Activated CD4-positive, alpha-beta T cell treated with anti-CD3 and anti-CD28 coated beads, Interleukin-2, amount 10 ng/mL, durations not matched to agents 7 days and 5 days (primary cell): ENCODE results near the gene DDA1. TPM values are rescaled to one million over a fixed set of nuclear protein-coding genes. Genes with fewer than 3 reads are reported as not detected.

ENCODE experiments used
- CTCF ChIA-PET: fragments of 350-600 bp; sonication (Branson Sonifier 250); formaldehyde crosslinking; loops from one replicate; lab custom pipeline; 2021; ENCODE audit warnings: antibody characterized with exemption; lab: Charles Lee
- POLR2A ChIA-PET: fragments of 350-600 bp; sonication (Branson Sonifier 250); formaldehyde crosslinking; loops from one replicate; lab custom pipeline; 2021; ENCODE audit warnings: antibody characterized with exemption; lab: Charles Lee
- DNase-seq: peaks from one replicate; pipeline ENCODE4 v3.0.0-alpha.2; 2020
- H3K27ac Mint-ChIP-seq: one replicate; pipeline ENCODE4 v1.8.0; 2021; ENCODE audit warnings: mild to moderate bottlenecking, moderate library complexity, mixed read lengths
- H3K27me3 Mint-ChIP-seq: one replicate; pipeline ENCODE4 v1.8.0; 2021; ENCODE audit warnings: mixed read lengths
- H3K36me3 Mint-ChIP-seq: one replicate; pipeline ENCODE4 v1.8.0; 2021; ENCODE audit warnings: low read depth, mixed read lengths
- H3K4me1 Mint-ChIP-seq: one replicate; pipeline ENCODE4 v1.8.0; 2021; ENCODE audit warnings: mixed read lengths
- H3K4me3 Mint-ChIP-seq: one replicate; pipeline ENCODE4 v1.8.0; 2021; ENCODE audit warnings: mild to moderate bottlenecking, moderate library complexity, mixed read lengths
- H3K9me3 Mint-ChIP-seq: one replicate; pipeline ENCODE4 v1.8.0; 2021; ENCODE audit warnings: mixed read lengths
- total RNA-seq, 2 experiments: library from RNA; stranded (reverse); gene quantifications; one replicate each; pipeline ENCODE4 v1.2.3, GENCODE V29; 2021

DDA1 gene
- total RNA-seq, 2 experiments from 2014 or later: 39.5 to 45.3 TPM

DNA sequence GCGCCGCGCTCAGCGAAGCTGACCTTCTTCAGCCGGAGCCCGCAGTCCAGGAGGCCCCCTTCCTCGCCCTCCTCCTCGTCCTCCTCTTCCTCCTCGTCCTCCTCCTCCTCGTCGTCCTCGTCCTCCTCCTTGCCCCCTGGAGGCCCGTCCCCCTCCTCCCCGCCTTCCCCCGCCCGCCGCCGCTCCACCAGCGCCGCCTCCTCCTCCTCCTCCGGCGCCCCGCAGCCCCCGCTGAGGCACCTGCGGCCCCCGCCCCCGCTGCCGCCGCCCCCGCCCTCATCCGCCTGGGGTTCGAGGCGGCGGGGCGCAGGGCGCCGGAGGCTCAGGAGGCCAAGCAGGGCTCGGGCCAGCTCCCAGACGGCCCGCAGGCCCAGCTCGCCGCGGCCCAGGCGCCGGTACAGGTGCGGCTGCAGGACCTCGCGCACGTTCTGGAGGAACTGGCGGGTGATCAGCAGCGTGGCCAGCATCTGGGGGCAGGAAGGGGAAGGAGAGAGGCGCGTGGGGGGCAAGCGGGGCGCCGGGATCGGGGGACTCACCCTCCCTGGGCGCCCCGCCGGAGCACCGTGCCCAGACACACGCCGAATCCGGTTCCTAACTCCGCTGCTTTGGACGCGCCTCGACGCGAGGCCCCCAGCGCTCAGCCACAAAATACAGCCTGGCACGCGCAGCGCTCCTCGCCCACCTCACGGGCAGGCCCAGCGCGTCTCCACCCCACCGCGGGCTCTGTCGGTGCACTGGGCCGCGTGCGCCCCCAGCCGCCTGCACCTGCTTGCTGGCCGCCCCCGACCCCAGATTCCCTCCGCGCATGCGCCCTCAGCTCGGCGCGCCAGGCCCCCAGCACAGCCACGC lies 19.4 kb downstream of the DDA1 start:
- Mint-ChIP-seq H3K36me3 (peaks cover 13% of the 10 kb centered on the region), H3K27me3 (peaks cover 13% of the 10 kb centered on the region), H3K9me3 (no peaks in the 10 kb centered on the region), H3K4me3 (peak overlapping the region; percentile 45), H3K27ac (no peak overlapping the region), H3K4me1 (peaks cover 23% of the 10 kb centered on the region)
- no peak for DNase-seq
- POLR2A ChIA-PET: no interaction called here
- CTCF ChIA-PET: interaction anchor here (1.0 to 2.7 kb wide), 2 partner anchors 11 to 23 kb away, joined by 3 to 7 read pairs; partner anchors contain the start of gene MRPL34

DNA sequence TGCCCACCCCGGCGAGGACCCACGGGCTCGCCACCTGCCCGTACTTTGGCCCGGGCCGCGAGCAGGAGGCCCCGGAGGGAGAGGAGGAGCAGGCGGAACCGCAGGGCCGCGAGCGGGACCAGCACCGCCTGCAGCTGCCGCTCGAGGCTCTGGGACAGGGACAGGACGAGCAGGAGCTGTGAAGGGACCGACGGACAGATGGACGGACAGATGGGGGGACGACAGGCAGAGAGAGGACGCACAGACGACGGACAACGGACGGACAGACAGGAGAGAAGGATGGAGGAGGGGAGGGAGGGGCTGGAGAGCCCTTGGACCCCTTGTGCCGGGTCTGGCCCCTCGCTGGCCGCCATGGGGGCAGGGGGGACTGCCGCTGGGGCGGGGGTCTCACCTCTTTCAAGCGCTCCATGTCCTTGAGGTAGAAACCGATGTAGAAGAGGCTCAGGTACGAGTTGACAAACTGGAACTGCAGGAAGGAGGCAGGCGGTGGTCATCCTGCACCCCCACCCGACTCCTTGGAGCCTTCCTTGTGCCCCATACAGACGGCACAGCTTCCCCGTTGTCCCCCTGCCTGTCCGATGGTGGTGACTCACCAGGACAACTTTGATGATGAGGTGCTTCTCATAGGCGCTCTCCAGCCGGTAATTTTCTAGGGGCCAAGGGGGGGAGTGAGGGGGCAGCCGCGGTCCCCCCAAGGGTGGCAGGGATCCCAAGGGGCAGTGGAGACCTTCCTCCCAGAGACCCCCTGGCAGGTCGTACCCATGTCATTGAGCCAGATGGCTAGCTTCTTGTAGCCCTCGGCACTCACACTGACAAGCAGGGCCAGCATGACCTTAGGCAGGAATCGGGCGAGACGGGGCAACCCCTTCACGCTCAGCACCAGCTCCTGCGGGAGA lies 20.3 kb downstream of the DDA1 start:
- ChIA-PET POLR2A (no interaction called here), CTCF (interaction anchor here (0.6 to 1.9 kb wide), 6 partner anchors 10 to 190 kb away, joined by 3 to 4 read pairs (median 3); partner anchors contain the start of genes DDA1 and MRPL34)
- H3K4me3 Mint-ChIP-seq: peak overlapping the region; percentile 30
- DNase-seq: no peak
- H3K4me1 Mint-ChIP-seq: peaks cover 26% of the 10 kb centered on the region
- H3K27ac Mint-ChIP-seq: no peak overlapping the region
- peaks cover 13% of the 10 kb centered on the region for H3K27me3 Mint-ChIP-seq
- H3K36me3 Mint-ChIP-seq: peaks cover 16% of the 10 kb centered on the region
- H3K9me3 Mint-ChIP-seq: no peaks in the 10 kb centered on the region

DNA sequence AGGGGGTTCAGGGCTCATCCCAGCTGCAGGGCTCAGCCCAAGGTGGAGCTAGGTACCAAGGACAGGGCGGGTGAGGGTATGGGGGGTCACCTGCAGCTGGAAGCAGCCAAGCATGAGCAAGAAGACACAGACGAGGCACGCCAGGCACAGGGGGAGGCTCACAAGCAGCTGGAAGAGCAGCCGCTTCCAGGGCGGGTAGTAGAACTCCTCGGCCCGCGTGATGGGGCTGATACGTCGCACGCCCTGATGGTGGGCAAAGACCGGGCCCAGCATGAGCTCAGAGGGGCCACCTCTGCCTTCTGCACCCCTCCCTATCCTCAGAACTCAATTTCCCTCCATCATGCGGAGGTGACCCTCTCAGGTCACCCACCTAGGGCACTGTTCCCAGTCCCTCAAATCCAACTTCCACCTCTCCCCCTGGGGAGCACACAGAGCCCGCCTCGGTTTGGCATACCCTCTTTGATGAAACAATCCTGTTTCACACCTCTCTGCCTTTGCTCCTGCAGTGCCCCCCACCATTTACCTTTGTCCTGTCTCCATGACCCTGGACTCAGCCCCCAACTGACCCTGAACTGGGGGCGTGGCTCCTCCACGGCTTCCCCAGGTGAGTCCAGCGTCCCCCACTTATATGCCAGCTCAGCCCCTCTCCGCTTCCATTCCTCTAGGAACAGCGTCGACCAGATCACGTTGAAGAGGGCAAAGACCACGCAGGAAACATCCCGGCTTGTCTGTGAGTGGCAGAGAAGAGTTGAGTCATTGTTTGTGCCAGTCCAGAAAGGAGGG lies 21.1 kb downstream of the DDA1 start:
- no peaks in the 10 kb centered on the region for H3K9me3 Mint-ChIP-seq
- ChIA-PET POLR2A (no interaction called here), CTCF (interaction anchor here (0.5 to 1.9 kb wide), 7 partner anchors 10 to 189 kb away, joined by 3 to 4 read pairs (median 3); partner anchors contain the start of gene DDA1)
- DNase-seq: no peak
- H3K4me3 Mint-ChIP-seq: no peak overlapping the region
- peaks cover 33% of the 10 kb centered on the region for H3K4me1 Mint-ChIP-seq
- no peak overlapping the region for H3K27ac Mint-ChIP-seq
- peaks cover 13% of the 10 kb centered on the region for H3K27me3 Mint-ChIP-seq
- H3K36me3 Mint-ChIP-seq: peaks cover 16% of the 10 kb centered on the region

DNA sequence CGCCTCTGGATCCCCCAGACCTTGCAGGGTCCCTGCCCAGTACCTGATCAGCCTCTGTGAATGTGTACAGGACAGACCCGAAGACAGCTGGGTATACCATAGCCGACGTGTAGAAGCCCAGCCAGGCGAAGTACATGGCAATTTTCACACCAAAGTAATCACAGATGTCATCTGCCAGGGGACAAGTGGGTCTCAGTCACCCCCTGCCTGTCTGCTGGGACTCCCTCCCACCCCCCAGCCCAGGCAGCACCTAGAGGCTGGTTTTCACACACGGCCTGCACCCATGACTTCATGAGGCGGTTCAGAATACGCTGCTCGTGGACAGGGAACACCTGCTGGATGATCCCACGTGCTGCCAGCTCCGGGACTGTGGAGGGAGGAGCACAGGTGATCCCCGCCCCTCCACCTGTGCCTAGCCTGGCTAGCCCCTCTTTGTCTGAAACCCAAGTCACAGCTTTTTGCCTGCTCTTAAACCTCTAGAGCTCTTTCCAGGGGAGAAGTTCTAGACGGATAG lies 21.7 kb downstream of the DDA1 start:
- H3K9me3 Mint-ChIP-seq: no peaks in the 10 kb centered on the region
- H3K4me1 Mint-ChIP-seq: peaks cover 37% of the 10 kb centered on the region
- CTCF ChIA-PET: interaction anchor here (0.9 to 1.9 kb wide), 4 partner anchors 9 to 22 kb away, joined by 3 to 4 read pairs (median 4); partner anchors contain the start of gene DDA1
- peaks cover 16% of the 10 kb centered on the region for H3K36me3 Mint-ChIP-seq
- no peak overlapping the region for H3K4me3 Mint-ChIP-seq
- no peak overlapping the region for H3K27ac Mint-ChIP-seq
- H3K27me3 Mint-ChIP-seq: peaks cover 13% of the 10 kb centered on the region
- no peak for DNase-seq
- POLR2A ChIA-PET: no interaction called here

DNA sequence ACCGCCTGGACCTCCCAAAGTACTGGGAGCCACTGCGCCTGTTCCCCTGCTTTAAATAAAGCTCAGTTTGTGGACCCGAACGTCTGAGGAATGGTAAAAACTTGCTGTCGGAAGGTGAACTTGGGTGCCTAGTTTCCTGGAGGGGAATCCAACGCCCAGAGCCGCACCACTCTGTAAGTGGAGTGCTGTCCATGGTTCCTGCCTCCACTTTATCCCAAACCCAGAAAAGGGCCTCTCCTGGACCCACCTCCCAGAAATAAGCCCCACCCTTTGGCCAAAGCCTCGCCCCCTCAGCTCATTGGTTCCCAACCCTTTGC lies 23.0 kb downstream of the DDA1 start:
- H3K27me3 Mint-ChIP-seq: peaks cover 13% of the 10 kb centered on the region
- H3K9me3 Mint-ChIP-seq: no peaks in the 10 kb centered on the region
- H3K4me3 Mint-ChIP-seq: no peak overlapping the region
- no peak for DNase-seq
- ChIA-PET CTCF (interaction anchor here (0.6 to 2.2 kb wide), 9 partner anchors 8 to 416 kb away, joined by 3 to 7 read pairs (median 3); partner anchors contain the start of gene MRPL34), POLR2A (no interaction called here)
- H3K36me3 Mint-ChIP-seq: peaks cover 16% of the 10 kb centered on the region
- H3K4me1 Mint-ChIP-seq: peaks cover 42% of the 10 kb centered on the region
- no peak overlapping the region for H3K27ac Mint-ChIP-seq

DNA sequence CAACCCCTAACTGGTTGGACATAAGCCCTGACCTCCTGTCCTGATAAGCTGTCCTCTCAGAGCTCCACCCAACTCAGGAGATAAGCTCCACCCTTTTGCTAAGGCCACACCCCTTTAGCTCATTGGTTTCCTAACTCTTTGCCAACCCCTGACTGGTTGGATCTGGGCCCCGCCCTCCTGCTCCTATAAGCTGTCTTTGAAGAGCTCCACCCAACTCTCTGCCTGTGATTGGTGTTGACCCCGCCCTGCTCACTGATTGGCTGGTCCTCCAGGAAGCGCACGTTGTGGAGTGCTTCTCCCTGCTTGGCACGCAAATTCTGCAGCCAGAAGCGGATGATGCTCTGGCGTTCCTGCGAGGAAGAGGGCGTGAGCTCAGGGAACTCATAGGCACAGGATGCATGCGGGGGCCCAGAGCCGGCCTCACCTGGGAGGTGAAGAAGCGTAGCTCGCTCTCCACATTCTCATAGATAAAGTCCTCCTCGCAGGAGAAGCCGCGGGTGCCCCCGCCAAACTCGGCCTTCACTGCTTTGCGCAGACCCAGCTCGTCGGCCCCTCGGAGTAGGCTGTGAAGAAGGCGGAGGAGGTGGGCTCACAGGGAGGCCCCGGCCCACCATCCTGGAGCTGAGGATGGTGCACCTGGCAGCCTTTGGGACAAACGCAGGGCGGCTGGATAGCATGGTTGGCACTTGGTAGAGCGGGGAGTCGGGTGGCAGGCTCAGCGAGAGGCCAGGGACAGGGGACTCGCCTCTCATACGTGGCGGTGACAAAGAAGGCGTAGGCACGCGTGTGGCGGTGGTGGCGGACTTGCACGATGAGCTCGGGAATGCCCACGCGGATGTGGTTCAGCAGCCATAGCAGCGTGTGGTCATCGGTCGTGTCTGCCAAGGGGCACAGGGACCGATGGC lies 23.6 kb downstream of the DDA1 start:
- DNase-seq: peak; percentile 55
- Mint-ChIP-seq H3K9me3 (no peaks in the 10 kb centered on the region), H3K4me1 (peaks cover 43% of the 10 kb centered on the region), H3K36me3 (peaks cover 16% of the 10 kb centered on the region), H3K4me3 (peak overlapping the region; percentile 54), H3K27ac (no peak overlapping the region), H3K27me3 (peaks cover 13% of the 10 kb centered on the region)
- CTCF ChIA-PET: interaction anchor here (0.5 to 2.2 kb wide), 14 partner anchors 9 to 73 kb away, joined by 3 to 7 read pairs (median 4); partner anchors contain the start of genes DDA1 and MRPL34
- POLR2A ChIA-PET: no interaction called here

DNA sequence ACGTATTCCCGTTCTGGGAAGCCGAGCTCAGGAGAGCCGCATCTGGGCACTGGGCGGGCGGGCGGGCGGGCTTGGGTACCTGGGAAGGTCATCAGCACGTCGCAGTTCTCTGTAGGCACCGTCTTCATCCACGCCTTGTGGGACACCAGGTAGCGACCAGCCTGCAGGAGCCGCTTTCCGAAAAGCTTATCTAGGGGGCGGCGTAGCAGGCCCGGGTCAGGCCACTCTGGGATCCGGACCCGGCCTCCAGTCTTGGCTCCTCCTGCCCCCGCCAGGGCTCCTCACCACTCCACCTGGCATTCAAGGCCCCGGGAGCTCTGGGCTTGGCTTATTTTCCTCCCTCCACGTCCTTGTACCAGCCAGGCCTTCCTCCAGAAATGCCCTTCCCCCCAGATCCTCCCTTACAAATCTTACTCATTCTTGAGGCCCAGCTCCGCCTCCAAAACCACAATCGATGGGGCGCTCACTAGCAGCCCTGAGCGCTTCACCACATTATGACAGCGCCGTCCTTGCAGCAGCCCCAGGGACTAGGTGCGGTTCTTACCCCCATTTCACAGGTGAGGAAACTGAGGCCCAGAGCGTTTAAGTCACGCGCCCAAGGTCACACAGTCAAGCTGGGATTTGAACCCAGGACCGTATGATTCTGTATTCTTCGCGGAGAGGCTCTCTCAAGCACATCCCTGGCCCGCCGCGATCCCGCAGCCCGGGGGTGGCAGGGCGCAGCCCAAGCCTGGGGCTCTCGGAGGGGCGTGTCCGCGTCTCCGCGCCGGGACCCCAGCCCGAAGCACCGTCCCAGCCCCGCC lies 24.4 kb downstream of the DDA1 start:
- POLR2A ChIA-PET: no interaction called here
- peaks cover 13% of the 10 kb centered on the region for H3K27me3 Mint-ChIP-seq
- H3K27ac Mint-ChIP-seq: peak overlapping the region; percentile 95
- CTCF ChIA-PET: interaction anchor here (0.5 to 2.2 kb wide), 10 partner anchors 10 to 86 kb away, joined by 3 to 7 read pairs (median 4); partner anchors contain the start of genes DDA1, MRPL34 and MVB12A
- no peaks in the 10 kb centered on the region for H3K9me3 Mint-ChIP-seq
- peak; percentile 84 for DNase-seq
- peaks cover 52% of the 10 kb centered on the region for H3K4me1 Mint-ChIP-seq
- peaks cover 16% of the 10 kb centered on the region for H3K36me3 Mint-ChIP-seq
- H3K4me3 Mint-ChIP-seq: peak overlapping the region; percentile 86

DNA sequence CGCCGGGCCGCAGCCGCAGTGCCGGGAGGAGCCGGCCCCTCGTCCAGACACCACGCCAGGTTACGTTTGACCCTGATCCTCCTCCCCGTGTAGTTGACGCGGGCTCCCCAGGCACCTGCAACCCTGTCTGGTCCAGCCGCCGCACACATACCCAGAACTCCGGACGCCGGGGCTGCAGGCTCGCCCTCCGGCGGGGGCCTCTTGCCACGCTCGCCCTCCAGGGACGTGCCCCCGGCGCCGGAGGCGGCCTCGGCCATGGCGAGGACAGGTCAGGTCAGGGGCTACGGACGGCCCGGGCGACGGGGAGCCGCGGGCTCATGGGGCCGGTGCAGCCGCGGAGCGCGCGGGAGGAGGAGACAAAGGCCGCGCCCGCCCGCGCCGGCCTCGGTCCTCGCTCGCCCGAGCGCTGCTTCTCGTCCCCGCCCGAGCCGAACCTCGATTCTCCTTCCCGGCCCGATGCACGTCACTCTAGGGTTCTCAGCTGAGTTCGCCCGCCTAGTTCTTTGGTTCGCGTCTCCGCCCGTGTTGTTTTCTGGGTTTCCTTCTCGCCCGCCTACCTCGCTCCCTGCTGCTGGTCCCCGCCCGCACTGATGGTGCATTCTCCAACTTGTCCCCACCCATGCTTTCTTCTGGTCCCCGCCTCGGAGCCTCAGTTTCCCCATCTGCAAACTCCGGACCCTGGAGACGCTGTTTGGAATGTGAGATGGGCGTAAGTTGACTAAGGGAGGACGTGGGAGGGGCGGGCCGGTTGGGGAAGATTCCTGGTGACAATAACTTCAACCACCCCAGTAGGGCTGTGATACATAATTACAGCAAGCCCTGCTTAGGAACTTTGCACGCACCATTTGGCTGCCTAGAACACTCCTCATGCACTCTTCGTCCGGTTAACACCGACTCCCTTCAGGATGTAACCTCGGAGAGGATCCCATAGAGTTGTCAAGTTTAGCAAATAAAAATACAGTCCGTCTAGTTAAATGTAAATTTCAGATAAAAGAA lies 25.3 kb downstream of the DDA1 start, which contains the start of gene ANO8:
Gene ANO8, minus strand, starts transcription at position 442 of the 996 bp plus-strand sequence. Its CDS starts 185 bp downstream, at position 257.
- Mint-ChIP-seq H3K4me3 (peak within 1 kb of the TSS; percentile 86), H3K36me3 (peaks cover 18% of the 10 kb centered on the region), H3K4me1 (peaks cover 55% of the 10 kb centered on the region), H3K27ac (peak within 1 kb of the TSS; percentile 95), H3K27me3 (peaks cover 11% of the 10 kb centered on the region), H3K9me3 (no peaks in the 10 kb centered on the region)
- ChIA-PET POLR2A (no interaction called here), CTCF (interaction anchor here (0.6 to 0.8 kb wide), 3 partner anchors 26 to 1406 kb away, joined by 3 to 4 read pairs (median 4); partner anchors contain the start of genes DDA1 and MVB12A)
- DNase-seq: peak; percentile 97

DNA sequence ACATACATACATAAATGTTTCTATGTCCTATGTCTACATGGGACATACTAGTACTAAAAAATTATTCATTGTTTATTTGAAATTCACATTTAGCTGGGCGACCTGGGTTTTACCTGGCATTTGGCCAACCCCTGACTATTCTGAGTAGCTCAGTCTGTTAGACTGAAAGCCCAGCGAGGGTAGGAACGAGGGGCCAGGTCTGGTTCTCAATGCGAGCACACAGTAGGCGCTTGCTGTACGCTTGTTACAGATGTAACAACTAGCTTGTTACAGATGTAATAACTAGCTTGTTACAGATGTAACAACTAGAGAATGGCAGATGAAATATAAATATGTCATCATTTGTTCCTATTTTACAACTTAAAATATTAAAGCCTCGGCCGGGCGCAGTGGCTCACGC lies 26.2 kb downstream of the DDA1 start:
- no peak for DNase-seq
- Mint-ChIP-seq H3K9me3 (no peaks in the 10 kb centered on the region), H3K4me1 (peaks cover 51% of the 10 kb centered on the region), H3K4me3 (peak overlapping the region; percentile 49), H3K27ac (no peak overlapping the region), H3K36me3 (peaks cover 16% of the 10 kb centered on the region), H3K27me3 (peaks cover 2% of the 10 kb centered on the region)
- ChIA-PET CTCF (interaction anchor here (0.6 kb wide), 2 partner anchors 285 to 1405 kb away, joined by 3 to 4 read pairs; no protein-coding TSS in a partner anchor), POLR2A (no interaction called here)
